Esophagus squamous epithelium (tissue), 5 donors: ENCODE results near the gene METTL23. TPM values are rescaled to one million over a fixed set of nuclear protein-coding genes. Genes with fewer than 3 reads are reported as not detected.

Experiments used
- DNase-seq: peaks from one replicate; lab custom pipeline; 2025; lab: John Stamatoyannopoulos, UW
- H3K27ac ChIP-seq, 4 donors: fragments of 200-600 bp; sonication (generic); one replicate each; pipeline ENCODE4 v1.5.1; 2016 to 2019; ENCODE audit warnings: mild to moderate bottlenecking in 1 of 4
- H3K27me3 ChIP-seq, 4 donors: fragments of 200-600 bp; sonication (generic); 1 replicate in 3 of 4; 2 replicates in 1 of 4; pipeline versions ENCODE4 v1.5.1 to v1.6.0; 2017 to 2021; ENCODE audit warnings: antibody characterized with exemption in 1 of 4
- H3K36me3 ChIP-seq, 3 donors: fragments of 200-600 bp; sonication (generic); one replicate each; pipeline ENCODE4 v1.5.1; 2016 to 2019
- H3K4me1 ChIP-seq, 3 donors: fragments of 200-600 bp; sonication (generic); one replicate each; pipeline ENCODE4 v1.5.1; 2017 to 2019
- H3K4me3 ChIP-seq, 4 donors: fragments of 200-600 bp; sonication (generic); 1 replicate in 3 of 4; 2 replicates in 1 of 4; pipeline ENCODE4 v1.5.1; 2016 to 2019; ENCODE audit warnings: mild to moderate bottlenecking in 2 of 4, moderate library complexity in 1 of 4
- H3K9me3 ChIP-seq, 3 donors: fragments of 200-600 bp; sonication (generic); one replicate each; pipeline ENCODE4 v1.5.1; 2016 to 2019
- POLR2A ChIP-seq, 4 donors: fragments of 450-650 bp; IDR thresholded peaks; one replicate each; pipeline ENCODE4 v1.6.1; 2017; ENCODE audit warnings: antibody characterized with exemption in 4 of 4, mild to moderate bottlenecking in 4 of 4, moderate library complexity in 3 of 4
- WGBS, 2 donors: methylation state at CpG; one replicate each; pipeline ENCODE4 v1.1.5; 2018; 5-methylcytosine and 5-hydroxymethylcytosine counted together
- intact Hi-C: fragments of 100-400 bp; cut with DNase I; formaldehyde crosslinking; loops from one replicate; pipeline ENCODE4 v1.15.0; 2022
- total RNA-seq, 4 donors: library from RNA; depleted of rRNA; stranded (reverse); fragments of >200 nt; gene quantifications; one replicate each; pipeline ENCODE4 v1.1.0, GENCODE V29; 2016
- TF ChIP-seq, protein P1 (sequence below), 6 experiments: fragments of 450-650 bp in 4 of 6; fragments of 200-600 bp in 2 of 6; sonication (generic) in 2 of 6; IDR thresholded peaks; one replicate each; pipeline ENCODE4 v1.5.1; 2016 to 2019; ENCODE audit warnings: antibody characterized with exemption in 6 of 6, mild to moderate bottlenecking in 4 of 6, moderate library complexity in 4 of 6
- donor health status: DM: yes; HTN: yes; CAD: no.

Gene METTL23, protein sequence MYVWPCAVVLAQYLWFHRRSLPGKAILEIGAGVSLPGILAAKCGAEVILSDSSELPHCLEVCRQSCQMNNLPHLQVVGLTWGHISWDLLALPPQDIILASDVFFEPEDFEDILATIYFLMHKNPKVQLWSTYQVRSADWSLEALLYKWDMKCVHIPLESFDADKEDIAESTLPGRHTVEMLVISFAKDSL
- total RNA-seq = 10 to 100 TPM; 14.6 to 33.0 (median 24.7) TPM

DNA sequence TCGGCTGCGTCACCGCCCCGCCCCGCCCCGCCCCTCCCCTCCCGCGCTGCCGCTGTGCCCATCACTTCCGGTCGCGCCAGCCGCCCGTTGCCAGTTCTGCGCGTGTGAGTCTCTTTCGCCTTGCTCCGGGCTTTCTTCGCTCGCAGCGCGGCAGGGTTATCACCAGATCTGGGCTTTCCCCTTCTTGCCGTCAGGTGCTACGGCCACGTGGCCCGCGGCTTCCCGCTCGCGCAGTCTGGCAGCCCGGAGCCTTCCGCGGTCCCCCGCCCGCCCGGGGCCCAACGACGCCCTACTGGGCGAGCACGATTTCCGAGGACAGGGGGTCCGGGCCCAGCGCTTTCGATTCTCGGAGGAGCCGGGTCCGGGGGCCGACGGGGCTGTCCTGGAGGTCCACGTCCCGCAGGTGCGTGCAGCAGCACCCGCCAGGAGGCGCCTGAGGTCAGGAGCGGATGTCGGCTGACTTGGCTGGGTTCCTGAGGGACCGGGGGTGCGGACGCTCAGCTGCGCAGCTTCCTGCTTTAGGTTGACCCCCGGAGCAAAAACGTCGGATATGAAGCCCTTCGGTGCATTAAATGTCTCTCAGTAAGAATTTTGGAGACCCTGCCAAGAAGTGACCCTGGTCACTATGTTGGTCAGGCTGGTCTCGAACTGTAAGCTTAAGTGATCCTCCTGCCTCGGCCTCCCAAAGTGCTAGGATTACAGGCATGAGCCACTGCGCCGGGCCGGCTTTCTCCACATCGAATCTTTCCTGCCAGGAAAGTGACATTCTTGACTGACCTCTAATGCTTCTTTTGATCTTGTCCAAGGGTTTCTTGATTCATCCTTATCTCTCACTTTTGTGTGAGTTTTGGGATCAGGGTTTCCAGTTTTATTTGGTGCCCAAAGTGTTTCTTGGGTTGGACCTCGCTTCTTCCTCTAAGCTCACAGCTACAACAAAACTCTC lies at the start of gene METTL23:
TSS of gene METTL23 (plus strand) at position 64 of the 943 bp plus-strand sequence. CDS start 2,872 bp downstream, outside the sequence.
- DNase-seq = no peak
- TF ChIP-seq, protein P1, sequence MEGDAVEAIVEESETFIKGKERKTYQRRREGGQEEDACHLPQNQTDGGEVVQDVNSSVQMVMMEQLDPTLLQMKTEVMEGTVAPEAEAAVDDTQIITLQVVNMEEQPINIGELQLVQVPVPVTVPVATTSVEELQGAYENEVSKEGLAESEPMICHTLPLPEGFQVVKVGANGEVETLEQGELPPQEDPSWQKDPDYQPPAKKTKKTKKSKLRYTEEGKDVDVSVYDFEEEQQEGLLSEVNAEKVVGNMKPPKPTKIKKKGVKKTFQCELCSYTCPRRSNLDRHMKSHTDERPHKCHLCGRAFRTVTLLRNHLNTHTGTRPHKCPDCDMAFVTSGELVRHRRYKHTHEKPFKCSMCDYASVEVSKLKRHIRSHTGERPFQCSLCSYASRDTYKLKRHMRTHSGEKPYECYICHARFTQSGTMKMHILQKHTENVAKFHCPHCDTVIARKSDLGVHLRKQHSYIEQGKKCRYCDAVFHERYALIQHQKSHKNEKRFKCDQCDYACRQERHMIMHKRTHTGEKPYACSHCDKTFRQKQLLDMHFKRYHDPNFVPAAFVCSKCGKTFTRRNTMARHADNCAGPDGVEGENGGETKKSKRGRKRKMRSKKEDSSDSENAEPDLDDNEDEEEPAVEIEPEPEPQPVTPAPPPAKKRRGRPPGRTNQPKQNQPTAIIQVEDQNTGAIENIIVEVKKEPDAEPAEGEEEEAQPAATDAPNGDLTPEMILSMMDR (IDR thresholded peaks at IDR 0.05) = peak; percentile 49 to 84 (median 76)
- no peak for TF ChIP-seq POLR2A (IDR thresholded peaks at IDR 0.05)
- intact Hi-C loops = no loop called here

DNA sequence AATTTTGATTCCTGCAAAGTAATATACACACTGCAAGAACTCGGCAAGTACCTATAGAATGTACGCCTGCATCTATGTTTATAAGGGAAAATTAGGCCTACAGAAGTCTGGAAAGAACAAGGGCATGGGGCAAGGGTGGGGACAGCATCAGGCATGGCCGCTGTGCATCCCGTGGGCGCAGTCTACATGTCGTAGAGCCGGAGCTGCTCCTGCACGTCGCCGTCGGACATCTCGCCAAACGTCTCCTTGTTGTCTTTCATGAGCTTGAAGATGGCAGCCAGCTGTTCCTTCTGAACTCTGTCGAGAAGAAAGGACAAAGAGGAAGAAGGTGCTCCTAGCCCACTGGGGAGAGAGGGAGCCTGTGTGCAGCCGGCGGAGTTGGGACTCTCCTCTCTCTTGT lies 49.2 kb upstream of the METTL23 start:
- Histone ChIP-seq H3K27me3 (no peaks in the 10 kb centered on the region), H3K4me1 (peaks cover 12 to 23% (median 14%) of the 10 kb centered on the region in 3 donors), H3K9me3 (no peaks in the 10 kb centered on the region), H3K4me3 (no peak overlapping the region), H3K36me3 (peaks cover 0 to 17% (median 0%) of the 10 kb centered on the region in 3 donors), H3K27ac (no peak overlapping the region)
- intact Hi-C loops = no loop called here
- no peak for DNase-seq
- TF ChIP-seq POLR2A (IDR thresholded peaks at IDR 0.05) = no peak
- TF ChIP-seq, protein P1 (IDR thresholded peaks at IDR 0.05) = no peak
- 86% methylated on average over 6 to 15 of the region's 16 CpGs for WGBS, 2 donors

More for the DNA sequence above, at the start of gene METTL23:
- Histone ChIP-seq H3K36me3 (peaks cover 4 to 60% (median 19%) of the 10 kb centered on the region in 3 donors), H3K27ac (peak within 1 kb of the TSS; percentile 97 to 100 (median 100)), H3K4me1 (peaks cover 22 to 86% (median 43%) of the 10 kb centered on the region in 3 donors), H3K9me3 (no peaks in the 10 kb centered on the region), H3K27me3 (no peaks in the 10 kb centered on the region), H3K4me3 (peak within 1 kb of the TSS; percentile 74 to 94 (median 92))
- 2 to 3% methylated on average over 7 to 12 of the region's 71 CpGs for WGBS, 2 donors

DNA sequence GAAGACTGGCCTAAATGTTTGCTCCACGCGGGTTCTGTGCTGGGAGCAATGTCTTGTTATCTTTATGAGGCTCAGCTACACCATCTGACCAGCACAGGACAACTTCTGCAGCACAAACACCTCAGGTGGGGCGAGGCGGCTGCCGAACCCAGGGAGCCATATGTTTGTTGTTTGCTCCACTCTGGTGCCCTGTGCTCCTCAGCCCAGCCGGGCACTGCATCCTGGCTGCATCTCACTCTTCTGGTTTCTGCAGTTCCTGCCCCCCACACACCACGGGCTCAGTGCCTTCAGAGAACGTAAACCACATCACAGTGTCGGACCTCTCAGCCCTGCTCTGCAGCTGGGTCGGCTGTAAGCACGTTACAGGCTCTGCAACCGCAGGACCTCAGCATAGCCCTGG lies 48.3 kb upstream of the METTL23 start:
- Histone ChIP-seq H3K4me1 (peaks cover 14 to 25% (median 16%) of the 10 kb centered on the region in 3 donors), H3K9me3 (no peaks in the 10 kb centered on the region), H3K4me3 (no peak overlapping the region), H3K36me3 (peaks cover 0 to 26% (median 0%) of the 10 kb centered on the region in 3 donors), H3K27me3 (no peaks in the 10 kb centered on the region), H3K27ac (no peak overlapping the region)
- intact Hi-C loops = no loop called here
- 67 to 83% methylated on average over 8 to 12 of the region's 12 CpGs for WGBS, 2 donors
- TF ChIP-seq, protein P1 (IDR thresholded peaks at IDR 0.05) = no peak
- TF ChIP-seq POLR2A (IDR thresholded peaks at IDR 0.05) = no peak
- no peak for DNase-seq

DNA sequence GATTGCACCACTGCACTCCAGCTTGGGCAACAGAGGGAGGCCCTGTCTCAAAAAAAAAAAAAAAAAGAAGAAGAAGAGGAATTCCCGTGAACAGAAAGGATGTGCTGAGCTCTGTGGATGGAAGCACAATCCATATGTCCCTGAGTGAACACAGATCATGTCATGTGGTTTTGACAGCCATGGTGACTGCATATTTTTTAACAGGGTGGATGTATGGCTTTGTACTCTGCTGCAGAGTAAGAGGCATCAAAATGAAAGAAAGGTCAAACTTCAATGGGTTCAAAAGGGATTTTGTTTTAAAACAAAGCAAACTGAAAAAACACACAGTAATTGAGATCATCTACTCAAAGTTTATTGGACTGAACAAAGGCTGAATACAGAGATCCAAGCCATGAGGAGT lies 47.4 kb upstream of the METTL23 start:
- 47 to 55% methylated on average over 1 of the region's 1 CpG for WGBS, 2 donors
- H3K36me3 ChIP-seq = peaks cover 0 to 35% (median 0%) of the 10 kb centered on the region in 3 donors
- no peaks in the 10 kb centered on the region for H3K27me3 ChIP-seq
- peaks cover 14 to 34% (median 16%) of the 10 kb centered on the region in 3 donors for H3K4me1 ChIP-seq
- no peak for DNase-seq
- H3K27ac ChIP-seq = no peak overlapping the region
- TF ChIP-seq, protein P1 (IDR thresholded peaks at IDR 0.05) = no peak
- TF ChIP-seq POLR2A (IDR thresholded peaks at IDR 0.05) = no peak
- intact Hi-C loops = no loop called here
- H3K4me3 ChIP-seq = no peak overlapping the region
- no peaks in the 10 kb centered on the region for H3K9me3 ChIP-seq
